Activated B cell treated with CpG ODN at 0.5 μM for 24 hours (primary cell): ENCODE measurements around the gene NR3C2. TPM values are rescaled to one million over a fixed set of nuclear protein-coding genes. Genes with fewer than 3 reads are reported as not detected.

ENCODE experiments used
- ATAC-seq: fragments of 200-7000 bp; cut with Tn5 transposase; one replicate; pipeline ENCODE4 v1.10.0; 2021; ENCODE audit warnings: low read depth, mild to moderate bottlenecking, moderate library complexity
- CTCF ChIA-PET: fragments of 350-600 bp; sonication (Branson Sonifier 250); formaldehyde crosslinking; loops from one replicate; lab custom pipeline; 2021; ENCODE audit warnings: antibody characterized with exemption; lab: Charles Lee
- POLR2A ChIA-PET: fragments of 350-600 bp; sonication (Branson Sonifier 250); formaldehyde crosslinking; loops from one replicate; lab custom pipeline; 2021; ENCODE audit warnings: antibody characterized with exemption; lab: Charles Lee
- DNase-seq: peaks from one replicate; pipeline ENCODE4 v3.0.0; 2022
- H3K27ac Mint-ChIP-seq: one replicate; pipeline ENCODE4 v1.8.0; 2020; ENCODE audit warnings: mixed read lengths
- H3K27me3 Mint-ChIP-seq: one replicate; pipeline ENCODE4 v1.8.0; 2021; ENCODE audit warnings: mixed read lengths
- H3K36me3 Mint-ChIP-seq: one replicate; pipeline ENCODE4 v1.8.0; 2021; ENCODE audit warnings: low read depth, mixed read lengths
- H3K4me1 Mint-ChIP-seq: one replicate; pipeline ENCODE4 v1.8.0; 2021; ENCODE audit warnings: mixed read lengths
- H3K4me3 Mint-ChIP-seq: one replicate; pipeline ENCODE4 v1.8.0; 2020; ENCODE audit warnings: mild to moderate bottlenecking, mixed read lengths
- H3K9me3 Mint-ChIP-seq: one replicate; pipeline ENCODE4 v1.8.0; 2020; ENCODE audit warnings: mixed read lengths
- intact Hi-C: fragments of 100-400 bp; cut with micrococcal nuclease; formaldehyde crosslinking; loops from one replicate; pipeline ENCODE4 v1.15.1; 2024
- total RNA-seq: library from RNA; stranded (reverse); gene quantifications from 2 replicates; pipeline ENCODE4 v1.2.3, GENCODE V29; 2022
- TF ChIP-seq, protein P1 (sequence below): fragments of 200-600 bp; IDR thresholded peaks from one replicate; pipeline ENCODE4 v1.8.0; 2022; ENCODE audit warnings: antibody characterized with exemption, mild to moderate bottlenecking

NR3C2 gene
- total RNA-seq, 1 donor from 2014 or later = 4.5 TPM

GRCh38 chr4:148065075-148065474 is 377.1 kb downstream of the NR3C2 start:
- H3K27me3 Mint-ChIP-seq = peaks cover 4% of the 10 kb centered on the region
- ChIA-PET CTCF (no interaction called here), POLR2A (no interaction called here)
- H3K4me1 Mint-ChIP-seq = peaks cover 9% of the 10 kb centered on the region
- TF ChIP-seq, protein P1, sequence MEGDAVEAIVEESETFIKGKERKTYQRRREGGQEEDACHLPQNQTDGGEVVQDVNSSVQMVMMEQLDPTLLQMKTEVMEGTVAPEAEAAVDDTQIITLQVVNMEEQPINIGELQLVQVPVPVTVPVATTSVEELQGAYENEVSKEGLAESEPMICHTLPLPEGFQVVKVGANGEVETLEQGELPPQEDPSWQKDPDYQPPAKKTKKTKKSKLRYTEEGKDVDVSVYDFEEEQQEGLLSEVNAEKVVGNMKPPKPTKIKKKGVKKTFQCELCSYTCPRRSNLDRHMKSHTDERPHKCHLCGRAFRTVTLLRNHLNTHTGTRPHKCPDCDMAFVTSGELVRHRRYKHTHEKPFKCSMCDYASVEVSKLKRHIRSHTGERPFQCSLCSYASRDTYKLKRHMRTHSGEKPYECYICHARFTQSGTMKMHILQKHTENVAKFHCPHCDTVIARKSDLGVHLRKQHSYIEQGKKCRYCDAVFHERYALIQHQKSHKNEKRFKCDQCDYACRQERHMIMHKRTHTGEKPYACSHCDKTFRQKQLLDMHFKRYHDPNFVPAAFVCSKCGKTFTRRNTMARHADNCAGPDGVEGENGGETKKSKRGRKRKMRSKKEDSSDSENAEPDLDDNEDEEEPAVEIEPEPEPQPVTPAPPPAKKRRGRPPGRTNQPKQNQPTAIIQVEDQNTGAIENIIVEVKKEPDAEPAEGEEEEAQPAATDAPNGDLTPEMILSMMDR = no peak
- H3K36me3 Mint-ChIP-seq = no peaks in the 10 kb centered on the region
- H3K27ac Mint-ChIP-seq = no peak overlapping the region
- H3K9me3 Mint-ChIP-seq = no peaks in the 10 kb centered on the region
- no peak overlapping the region for H3K4me3 Mint-ChIP-seq
- DNase-seq (no peak), ATAC-seq (no peak)
- intact Hi-C loops = no loop called here

DNA sequence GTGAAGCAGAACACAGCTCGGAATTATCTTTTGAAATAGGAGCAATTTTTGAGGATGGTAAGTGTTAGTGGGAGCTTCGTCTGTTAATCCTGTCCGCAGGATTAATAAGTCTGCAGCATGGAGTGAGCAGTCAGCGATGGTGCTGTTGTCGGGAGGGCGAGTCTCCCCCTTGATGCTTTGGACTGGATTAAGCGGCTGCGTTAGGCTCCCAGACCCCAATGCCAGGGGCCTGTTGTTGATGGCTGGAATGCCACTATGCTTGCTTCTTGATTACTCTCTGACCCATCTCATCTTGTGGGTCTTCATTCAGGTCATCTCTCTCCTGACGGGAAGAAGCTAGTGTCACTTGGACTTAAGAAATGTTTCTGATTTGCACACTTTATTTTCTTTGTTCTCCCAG is 377.8 kb downstream of the NR3C2 start:
- no peaks in the 10 kb centered on the region for H3K36me3 Mint-ChIP-seq
- H3K4me1 Mint-ChIP-seq = peaks cover 13% of the 10 kb centered on the region
- no peak overlapping the region for H3K27ac Mint-ChIP-seq
- TF ChIP-seq, protein P1 = no peak
- ChIA-PET CTCF (no interaction called here), POLR2A (no interaction called here)
- H3K4me3 Mint-ChIP-seq = no peak overlapping the region
- intact Hi-C loops = no loop called here
- no peak for DNase-seq
- no peaks in the 10 kb centered on the region for H3K9me3 Mint-ChIP-seq
- H3K27me3 Mint-ChIP-seq = peaks cover 4% of the 10 kb centered on the region
- ATAC-seq = no peak

DNA sequence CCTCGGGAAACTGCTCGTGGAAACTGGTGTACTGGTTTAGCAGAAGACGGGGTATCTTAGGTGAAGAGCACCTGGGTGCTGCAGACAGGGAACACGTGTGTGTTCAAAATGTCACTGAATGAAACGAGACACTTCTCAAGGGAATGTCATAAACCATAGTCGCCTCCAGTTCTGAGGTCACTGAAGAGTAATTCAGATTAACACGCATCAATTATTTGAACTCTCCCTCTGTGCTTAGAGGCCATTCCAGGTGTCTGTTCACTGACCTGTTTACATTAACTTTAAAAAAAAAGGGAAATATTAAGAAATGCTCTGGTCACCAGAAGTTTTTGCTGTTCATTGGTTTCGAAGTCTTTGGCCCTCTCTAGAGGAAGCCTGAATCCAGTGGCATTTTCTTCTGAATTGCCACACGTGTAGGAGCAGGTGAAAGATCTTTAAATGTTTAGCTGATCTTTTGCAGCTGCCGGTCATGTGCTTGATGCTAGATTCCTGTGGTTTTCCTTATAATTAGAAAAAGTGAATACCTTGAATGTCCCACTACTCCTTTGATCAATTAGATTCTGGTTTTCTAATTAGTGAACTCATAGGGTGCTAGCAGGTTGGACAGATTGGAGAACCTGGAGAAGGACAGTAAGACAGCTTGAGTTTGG is 379.8 kb downstream of the NR3C2 start:
- no peaks in the 10 kb centered on the region for H3K36me3 Mint-ChIP-seq
- H3K27ac Mint-ChIP-seq = no peak overlapping the region
- intact Hi-C loops = no loop called here
- ATAC-seq (no peak), DNase-seq (no peak)
- TF ChIP-seq, protein P1 = no peak
- H3K9me3 Mint-ChIP-seq = no peaks in the 10 kb centered on the region
- POLR2A ChIA-PET = no interaction called here
- no peak overlapping the region for H3K4me3 Mint-ChIP-seq
- peaks cover 28% of the 10 kb centered on the region for H3K4me1 Mint-ChIP-seq
- peaks cover 4% of the 10 kb centered on the region for H3K27me3 Mint-ChIP-seq
- CTCF ChIA-PET = no interaction called here

DNA sequence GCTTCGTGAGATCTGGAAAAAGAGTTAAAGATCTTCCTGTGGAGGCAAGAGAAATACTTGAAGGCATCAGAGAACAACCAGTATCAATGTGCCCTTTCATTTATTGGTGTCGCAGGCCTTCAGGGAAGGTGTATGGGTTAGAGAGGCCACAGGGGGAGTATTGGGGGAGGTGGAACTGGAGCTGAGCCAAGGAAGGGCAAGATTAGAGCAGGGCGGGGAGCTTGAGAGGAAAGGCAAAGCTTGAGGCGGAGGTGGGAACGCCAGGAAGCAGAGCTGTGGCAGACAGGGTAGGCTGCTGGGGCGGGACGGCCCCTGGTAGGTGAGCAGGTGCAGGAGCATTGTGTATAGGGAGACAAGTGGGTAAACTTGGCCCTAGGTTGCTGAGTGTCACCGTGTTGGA is 380.4 kb downstream of the NR3C2 start:
- Mint-ChIP-seq H3K4me1 (peaks cover 34% of the 10 kb centered on the region), H3K9me3 (no peaks in the 10 kb centered on the region), H3K27ac (no peak overlapping the region), H3K36me3 (no peaks in the 10 kb centered on the region), H3K27me3 (peaks cover 4% of the 10 kb centered on the region), H3K4me3 (no peak overlapping the region)
- TF ChIP-seq, protein P1 = no peak
- CTCF ChIA-PET = no interaction called here
- POLR2A ChIA-PET = no interaction called here
- ATAC-seq = no peak
- intact Hi-C loops = no loop called here
- no peak for DNase-seq

DNA sequence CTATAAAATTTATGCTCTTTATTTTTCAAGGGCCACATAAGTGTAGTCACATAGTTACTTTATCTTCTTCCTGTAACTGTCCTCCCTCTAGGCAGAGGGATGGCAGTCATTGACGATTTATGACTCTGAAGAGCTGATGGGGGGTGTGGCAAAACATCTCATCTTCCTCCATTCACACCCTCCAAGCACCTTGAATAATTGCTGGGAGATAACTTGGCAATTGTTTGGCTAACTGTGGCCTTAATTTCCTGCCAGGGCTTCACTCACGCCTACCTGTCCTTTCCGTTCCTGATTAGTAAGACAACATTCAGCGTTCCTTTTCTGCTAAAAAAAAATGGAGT is 381.1 kb downstream of the NR3C2 start:
- H3K4me1 Mint-ChIP-seq = peaks cover 38% of the 10 kb centered on the region

More for the DNA sequence above, 381.1 kb downstream of the NR3C2 start:
- Mint-ChIP-seq H3K27ac (no peak overlapping the region), H3K9me3 (no peaks in the 10 kb centered on the region), H3K36me3 (no peaks in the 10 kb centered on the region), H3K4me3 (peak overlapping the region; percentile 73), H3K27me3 (peaks cover 4% of the 10 kb centered on the region)
- POLR2A ChIA-PET = no interaction called here
- CTCF ChIA-PET = no interaction called here
- DNase-seq (no peak), ATAC-seq (no peak)
- TF ChIP-seq, protein P1 = no peak
- intact Hi-C loops = no loop called here
